Mucosa of descending colon (tissue), 3 donors: Measurements from ENCODE around the gene GMDS. TPM values are rescaled to one million over a fixed set of nuclear protein-coding genes. Genes with fewer than 3 reads are reported as not detected.

Experiments
- ATAC-seq: fragments of 200-7000 bp; cut with Tn5 transposase; one replicate; pipeline ENCODE4 v1.9.1; 2020; ENCODE audit warnings: mild to moderate bottlenecking, moderate library complexity
- DNase-seq, 3 donors: peaks; one replicate each; pipeline ENCODE4 v3.0.0-alpha.2; 2020
- H3K36me3 ChIP-seq: fragments of 200-600 bp; one replicate; pipeline ENCODE4 v1.8.0; 2021; ENCODE audit warnings: low read depth, mild to moderate bottlenecking
- H3K4me1 ChIP-seq: fragments of 200-600 bp; one replicate; pipeline ENCODE4 v1.8.0; 2021; ENCODE audit warnings: low read depth, mild to moderate bottlenecking
- H3K4me3 ChIP-seq: fragments of 200-600 bp; one replicate; pipeline ENCODE4 v1.8.0; 2021; ENCODE audit warnings: mild to moderate bottlenecking
- H3K9me3 ChIP-seq: fragments of 200-600 bp; one replicate; pipeline ENCODE4 v1.8.0; 2021; ENCODE audit warnings: mild to moderate bottlenecking
- CTCF ChIP-seq: fragments of 200-600 bp; IDR thresholded peaks from one replicate; pipeline ENCODE4 v1.8.0; 2022; ENCODE audit warnings: antibody characterized with exemption, mild to moderate bottlenecking
- intact Hi-C, 2 donors: fragments of 100-400 bp; cut with DNase I in 1 of 2; cut with micrococcal nuclease in 1 of 2; formaldehyde crosslinking; loops; one replicate each; pipeline versions ENCODE4 v1.11.0 to v1.11.1; 2022; cut with DNase I, micrococcal nuclease
- total RNA-seq, 3 donors: library from RNA; stranded (reverse); fragmentation: NEBNext Ultra II Directional in 2 of 3; extraction: Animal tissue kit (Norgen Biotek cat#: 25700) in 2 of 3; gene quantifications; one replicate each; pipeline versions ENCODE4 v1.2.1 to v1.2.4, GENCODE V29; 2021 to 2023
- donor health status: DM: no; HTN: no; CAD: no; lungs with moderate emphysema.
- donor health status: DM: no; HTN: no; CAD: no.
- donor health status: DM: no; HTN: yes; CAD: no.

Gene GMDS
- total RNA-seq, 3 donors from 2014 or later, result 68.0 to 228 (median 135) TPM

- ATAC-seq, result peak; percentile 54
- H3K9me3 ChIP-seq, result no peaks in the 10 kb centered on the region
- no peaks in the 10 kb centered on the region for H3K4me1 ChIP-seq
- no peak for TF ChIP-seq CTCF
- intact Hi-C loops, result no loop called here
- no peaks in the 10 kb centered on the region for H3K36me3 ChIP-seq
- H3K4me3 ChIP-seq, result no peak overlapping the region
- DNase-seq, result no peak
These were observed 580.2 kb downstream of the GMDS start for GRCh38 chr6:1665214-1665613.

- H3K9me3 ChIP-seq, result no peaks in the 10 kb centered on the region
- TF ChIP-seq CTCF, result no peak
- ATAC-seq, result no peak
- DNase-seq, result no peak
- intact Hi-C loops, result no loop called here
- H3K36me3 ChIP-seq, result no peaks in the 10 kb centered on the region
- H3K4me1 ChIP-seq, result no peaks in the 10 kb centered on the region
- H3K4me3 ChIP-seq, result no peak overlapping the region
These were observed 581.1 kb downstream of the GMDS start for GRCh38 chr6:1664329-1664728.

GRCh38 chr6:1663511-1663910 is 581.9 kb downstream of the GMDS start:
- intact Hi-C loops, result no loop called here
- no peak for ATAC-seq
- H3K9me3 ChIP-seq, result no peaks in the 10 kb centered on the region
- TF ChIP-seq CTCF, result no peak
- H3K36me3 ChIP-seq, result no peaks in the 10 kb centered on the region
- no peaks in the 10 kb centered on the region for H3K4me1 ChIP-seq
- DNase-seq, result no peak
- H3K4me3 ChIP-seq, result no peak overlapping the region

GRCh38 chr6:1662534-1662933 is 582.9 kb downstream of the GMDS start:
- Histone ChIP-seq H3K9me3 (no peaks in the 10 kb centered on the region), H3K36me3 (no peaks in the 10 kb centered on the region), H3K4me1 (no peaks in the 10 kb centered on the region), H3K4me3 (no peak overlapping the region)
- TF ChIP-seq CTCF, result no peak
- intact Hi-C loops, result no loop called here
- ATAC-seq (no peak), DNase-seq (no peak)

GRCh38 chr6:1659816-1660215 is 585.6 kb downstream of the GMDS start:
- H3K4me1 ChIP-seq, result no peaks in the 10 kb centered on the region
- no peak for TF ChIP-seq CTCF
- intact Hi-C loops, result no loop called here
- DNase-seq (no peak), ATAC-seq (no peak)
- no peaks in the 10 kb centered on the region for H3K9me3 ChIP-seq
- no peaks in the 10 kb centered on the region for H3K36me3 ChIP-seq
- no peak overlapping the region for H3K4me3 ChIP-seq

GRCh38 chr6:1658212-1659005 is 587.0 kb downstream of the GMDS start:
- Histone ChIP-seq H3K4me1 (no peaks in the 10 kb centered on the region), H3K36me3 (no peaks in the 10 kb centered on the region), H3K9me3 (no peaks in the 10 kb centered on the region), H3K4me3 (no peak overlapping the region)
- no peak for TF ChIP-seq CTCF
- intact Hi-C loops, result no loop called here
- ATAC-seq (no peak), DNase-seq (no peak)
